ENCODE measurements around the gene BICDL1.

The BICDL1 gene

DNA sequence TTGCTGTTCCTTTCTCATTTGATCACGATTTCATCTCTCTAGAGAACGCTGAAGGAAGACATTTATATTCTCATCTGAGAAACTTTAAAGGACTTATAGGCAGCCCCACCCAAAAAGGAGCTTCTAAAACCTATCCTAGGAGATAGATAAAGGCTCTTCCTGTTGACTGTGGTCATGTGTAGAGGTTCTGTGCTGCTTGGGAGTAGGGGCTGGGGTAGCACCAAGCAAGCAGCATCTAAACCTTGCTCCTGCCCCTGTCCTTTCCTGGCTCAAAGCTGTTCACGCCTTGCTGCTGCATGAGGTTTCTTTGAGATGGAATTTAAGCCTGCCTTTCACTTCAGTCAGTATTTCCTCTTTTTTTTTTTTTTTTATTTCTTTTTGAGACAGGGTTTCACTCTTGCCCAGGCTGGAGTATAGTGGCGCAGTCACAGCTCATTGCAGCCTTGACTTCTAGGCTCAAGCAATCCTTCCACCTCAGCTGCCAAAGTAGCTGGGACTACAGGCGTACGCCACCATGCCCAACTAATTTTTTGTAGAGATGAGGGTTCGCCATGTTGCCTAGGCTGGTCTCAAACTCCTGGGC is 86.1 kb downstream of the BICDL1 start:
- no peaks in the 10 kb centered on the region for H3K9me3 ChIP-seq (ENCODE audit: control insufficient read depth, insufficient read depth, low read depth, low read length)
- H3K36me3 ChIP-seq (ENCODE audit: control insufficient read depth in 2 of 2, insufficient read depth in 1 of 2, low read length in 2 of 2) = no peaks in the 10 kb centered on the region
- CTCF ChIA-PET = interaction anchor here (0.6 kb wide), 1 partner anchor 34 kb away, joined by 3 read pairs; no protein-coding TSS in a partner anchor
- TF ChIP-seq ZNF404 (tag by site-specific recombination; IDR thresholded peaks at IDR 0.05) = no peak
- TF ChIP-seq ZNF555 (tag by site-specific recombination; conservative IDR thresholded peaks at IDR 0.05) = no peak
- TF ChIP-seq ZNF670 (tag by site-specific recombination; IDR thresholded peaks at IDR 0.05; ENCODE audit: low read depth) = no peak
- TF ChIP-seq, protein P1, sequence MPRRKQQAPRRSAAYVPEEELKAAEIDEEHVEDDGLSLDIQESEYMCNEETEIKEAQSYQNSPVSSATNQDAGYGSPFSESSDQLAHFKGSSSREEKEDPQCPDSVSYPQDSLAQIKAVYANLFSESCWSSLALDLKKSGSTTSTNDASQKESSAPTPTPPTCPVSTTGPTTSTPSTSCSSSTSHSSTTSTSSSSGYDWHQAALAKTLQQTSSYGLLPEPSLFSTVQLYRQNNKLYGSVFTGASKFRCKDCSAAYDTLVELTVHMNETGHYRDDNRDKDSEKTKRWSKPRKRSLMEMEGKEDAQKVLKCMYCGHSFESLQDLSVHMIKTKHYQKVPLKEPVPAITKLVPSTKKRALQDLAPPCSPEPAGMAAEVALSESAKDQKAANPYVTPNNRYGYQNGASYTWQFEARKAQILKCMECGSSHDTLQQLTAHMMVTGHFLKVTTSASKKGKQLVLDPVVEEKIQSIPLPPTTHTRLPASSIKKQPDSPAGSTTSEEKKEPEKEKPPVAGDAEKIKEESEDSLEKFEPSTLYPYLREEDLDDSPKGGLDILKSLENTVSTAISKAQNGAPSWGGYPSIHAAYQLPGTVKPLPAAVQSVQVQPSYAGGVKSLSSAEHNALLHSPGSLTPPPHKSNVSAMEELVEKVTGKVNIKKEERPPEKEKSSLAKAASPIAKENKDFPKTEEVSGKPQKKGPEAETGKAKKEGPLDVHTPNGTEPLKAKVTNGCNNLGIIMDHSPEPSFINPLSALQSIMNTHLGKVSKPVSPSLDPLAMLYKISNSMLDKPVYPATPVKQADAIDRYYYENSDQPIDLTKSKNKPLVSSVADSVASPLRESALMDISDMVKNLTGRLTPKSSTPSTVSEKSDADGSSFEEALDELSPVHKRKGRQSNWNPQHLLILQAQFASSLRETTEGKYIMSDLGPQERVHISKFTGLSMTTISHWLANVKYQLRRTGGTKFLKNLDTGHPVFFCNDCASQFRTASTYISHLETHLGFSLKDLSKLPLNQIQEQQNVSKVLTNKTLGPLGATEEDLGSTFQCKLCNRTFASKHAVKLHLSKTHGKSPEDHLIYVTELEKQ (tag by site-specific recombination; IDR thresholded peaks at IDR 0.05; ENCODE audit: borderline replicate concordance) = no peak
- TF ChIP-seq ZNF830 (tag by site-specific recombination; IDR thresholded peaks at IDR 0.05; ENCODE audit: low read depth) = no peak
- TF ChIP-seq, protein P2, sequence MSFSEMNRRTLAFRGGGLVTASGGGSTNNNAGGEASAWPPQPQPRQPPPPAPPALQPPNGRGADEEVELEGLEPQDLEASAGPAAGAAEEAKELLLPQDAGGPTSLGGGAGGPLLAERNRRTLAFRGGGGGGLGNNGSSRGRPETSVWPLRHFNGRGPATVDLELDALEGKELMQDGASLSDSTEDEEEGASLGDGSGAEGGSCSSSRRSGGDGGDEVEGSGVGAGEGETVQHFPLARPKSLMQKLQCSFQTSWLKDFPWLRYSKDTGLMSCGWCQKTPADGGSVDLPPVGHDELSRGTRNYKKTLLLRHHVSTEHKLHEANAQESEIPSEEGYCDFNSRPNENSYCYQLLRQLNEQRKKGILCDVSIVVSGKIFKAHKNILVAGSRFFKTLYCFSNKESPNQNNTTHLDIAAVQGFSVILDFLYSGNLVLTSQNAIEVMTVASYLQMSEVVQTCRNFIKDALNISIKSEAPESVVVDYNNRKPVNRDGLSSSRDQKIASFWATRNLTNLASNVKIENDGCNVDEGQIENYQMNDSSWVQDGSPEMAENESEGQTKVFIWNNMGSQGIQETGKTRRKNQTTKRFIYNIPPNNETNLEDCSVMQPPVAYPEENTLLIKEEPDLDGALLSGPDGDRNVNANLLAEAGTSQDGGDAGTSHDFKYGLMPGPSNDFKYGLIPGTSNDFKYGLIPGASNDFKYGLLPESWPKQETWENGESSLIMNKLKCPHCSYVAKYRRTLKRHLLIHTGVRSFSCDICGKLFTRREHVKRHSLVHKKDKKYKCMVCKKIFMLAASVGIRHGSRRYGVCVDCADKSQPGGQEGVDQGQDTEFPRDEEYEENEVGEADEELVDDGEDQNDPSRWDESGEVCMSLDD (tag by site-specific recombination; IDR thresholded peaks at IDR 0.05) = no peak
- no peak for TF ChIP-seq ZNF785 (tag by site-specific recombination; IDR thresholded peaks at IDR 0.05)
- no peak for TF ChIP-seq ZNF266 (tag by site-specific recombination; IDR thresholded peaks at IDR 0.05; ENCODE audit: low read depth)
- POLR2A ChIA-PET = no interaction called here
- no peak overlapping the region for H3K4me3 ChIP-seq (ENCODE audit: low read depth, low read length)
- H3K27ac ChIP-seq (ENCODE audit: extremely low read depth, low read depth, low read length) = no peak overlapping the region
- H3K4me1 ChIP-seq (ENCODE audit: control insufficient read depth, insufficient read depth, low read length) = no peaks in the 10 kb centered on the region

DNA sequence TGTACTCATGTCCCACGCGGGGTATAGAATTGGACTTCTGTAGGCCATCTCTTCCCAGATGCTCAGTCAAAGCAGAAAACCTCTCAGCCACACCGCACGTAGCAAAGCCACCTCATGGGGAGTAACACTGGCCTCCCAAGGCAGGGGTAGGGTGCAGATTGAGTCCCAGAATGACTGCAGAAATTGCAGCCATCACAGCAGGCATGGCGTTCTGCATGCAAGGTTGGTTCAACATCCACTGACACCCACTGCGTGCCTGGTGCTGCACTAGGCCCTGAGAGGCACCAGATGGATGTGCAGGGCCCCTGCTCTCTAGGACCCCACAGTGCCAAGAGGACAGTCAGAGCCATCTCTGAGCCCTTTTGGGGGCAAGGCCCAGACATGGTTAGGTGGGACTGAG is 87.6 kb downstream of the BICDL1 start:
- H3K9me3 ChIP-seq (ENCODE audit: control insufficient read depth, insufficient read depth, low read depth, low read length) = no peaks in the 10 kb centered on the region
- H3K36me3 ChIP-seq (ENCODE audit: control insufficient read depth in 2 of 2, insufficient read depth in 1 of 2, low read length in 2 of 2) = no peaks in the 10 kb centered on the region
- ChIA-PET POLR2A (no interaction called here), CTCF (interaction anchor here (1.9 kb wide), 1 partner anchor 11 kb away, joined by 7 read pairs; no protein-coding TSS in a partner anchor)
- no peak overlapping the region for H3K27ac ChIP-seq (ENCODE audit: extremely low read depth, low read depth, low read length)
- H3K4me3 ChIP-seq (ENCODE audit: low read depth, low read length) = no peak overlapping the region
- no peaks in the 10 kb centered on the region for H3K4me1 ChIP-seq (ENCODE audit: control insufficient read depth, insufficient read depth, low read length)
- TF ChIP-seq ZNF354C (tag by site-specific recombination; IDR thresholded peaks at IDR 0.05; ENCODE audit: borderline replicate concordance, low read depth) (no peak), SCRT2 (tag by site-specific recombination; IDR thresholded peaks at IDR 0.05) (no peak), ZNF621 (tag by site-specific recombination; IDR thresholded peaks at IDR 0.05) (no peak), ZNF626 (tag by site-specific recombination; IDR thresholded peaks at IDR 0.05) (no peak), BCL11A (tag by site-specific recombination; IDR thresholded peaks at IDR 0.05; ENCODE audit: low read depth) (no peak), ZNF629 (tag by site-specific recombination; IDR thresholded peaks at IDR 0.05) (no peak)
- TF ChIP-seq, protein P3, sequence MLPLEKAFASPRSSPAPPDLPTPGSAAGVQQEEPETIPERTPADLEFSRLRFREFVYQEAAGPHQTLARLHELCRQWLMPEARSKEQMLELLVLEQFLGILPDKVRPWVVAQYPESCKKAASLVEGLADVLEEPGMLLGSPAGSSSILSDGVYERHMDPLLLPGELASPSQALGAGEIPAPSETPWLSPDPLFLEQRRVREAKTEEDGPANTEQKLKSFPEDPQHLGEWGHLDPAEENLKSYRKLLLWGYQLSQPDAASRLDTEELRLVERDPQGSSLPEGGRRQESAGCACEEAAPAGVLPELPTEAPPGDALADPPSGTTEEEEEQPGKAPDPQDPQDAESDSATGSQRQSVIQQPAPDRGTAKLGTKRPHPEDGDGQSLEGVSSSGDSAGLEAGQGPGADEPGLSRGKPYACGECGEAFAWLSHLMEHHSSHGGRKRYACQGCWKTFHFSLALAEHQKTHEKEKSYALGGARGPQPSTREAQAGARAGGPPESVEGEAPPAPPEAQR (tag by site-specific recombination; IDR thresholded peaks at IDR 0.05) = no peak
- TF ChIP-seq, protein P4, sequence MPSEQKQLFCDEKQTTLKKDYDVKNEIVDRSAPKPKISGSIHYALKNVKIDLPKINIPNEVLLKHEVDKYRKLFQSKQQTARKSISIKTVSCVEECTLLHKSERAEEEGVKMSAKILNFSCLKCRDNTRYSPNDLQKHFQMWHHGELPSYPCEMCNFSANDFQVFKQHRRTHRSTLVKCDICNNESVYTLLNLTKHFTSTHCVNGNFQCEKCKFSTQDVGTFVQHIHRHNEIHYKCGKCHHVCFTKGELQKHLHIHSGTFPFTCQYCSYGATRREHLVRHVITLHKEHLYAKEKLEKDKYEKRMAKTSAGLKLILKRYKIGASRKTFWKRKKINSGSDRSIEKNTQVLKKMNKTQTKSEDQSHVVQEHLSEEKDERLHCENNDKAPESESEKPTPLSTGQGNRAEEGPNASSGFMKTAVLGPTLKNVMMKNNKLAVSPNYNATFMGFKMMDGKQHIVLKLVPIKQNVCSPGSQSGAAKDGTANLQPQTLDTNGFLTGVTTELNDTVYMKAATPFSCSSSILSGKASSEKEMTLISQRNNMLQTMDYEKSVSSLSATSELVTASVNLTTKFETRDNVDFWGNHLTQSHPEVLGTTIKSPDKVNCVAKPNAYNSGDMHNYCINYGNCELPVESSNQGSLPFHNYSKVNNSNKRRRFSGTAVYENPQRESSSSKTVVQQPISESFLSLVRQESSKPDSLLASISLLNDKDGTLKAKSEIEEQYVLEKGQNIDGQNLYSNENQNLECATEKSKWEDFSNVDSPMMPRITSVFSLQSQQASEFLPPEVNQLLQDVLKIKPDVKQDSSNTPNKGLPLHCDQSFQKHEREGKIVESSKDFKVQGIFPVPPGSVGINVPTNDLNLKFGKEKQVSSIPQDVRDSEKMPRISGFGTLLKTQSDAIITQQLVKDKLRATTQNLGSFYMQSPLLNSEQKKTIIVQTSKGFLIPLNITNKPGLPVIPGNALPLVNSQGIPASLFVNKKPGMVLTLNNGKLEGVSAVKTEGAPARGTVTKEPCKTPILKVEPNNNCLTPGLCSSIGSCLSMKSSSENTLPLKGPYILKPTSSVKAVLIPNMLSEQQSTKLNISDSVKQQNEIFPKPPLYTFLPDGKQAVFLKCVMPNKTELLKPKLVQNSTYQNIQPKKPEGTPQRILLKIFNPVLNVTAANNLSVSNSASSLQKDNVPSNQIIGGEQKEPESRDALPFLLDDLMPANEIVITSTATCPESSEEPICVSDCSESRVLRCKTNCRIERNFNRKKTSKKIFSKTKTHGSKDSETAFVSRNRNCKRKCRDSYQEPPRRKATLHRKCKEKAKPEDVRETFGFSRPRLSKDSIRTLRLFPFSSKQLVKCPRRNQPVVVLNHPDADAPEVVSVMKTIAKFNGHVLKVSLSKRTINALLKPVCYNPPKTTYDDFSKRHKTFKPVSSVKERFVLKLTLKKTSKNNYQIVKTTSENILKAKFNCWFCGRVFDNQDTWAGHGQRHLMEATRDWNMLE (tag by site-specific recombination; conservative IDR thresholded peaks at IDR 0.05; ENCODE audit: low read depth) = no peak
- TF ChIP-seq, protein P5, sequence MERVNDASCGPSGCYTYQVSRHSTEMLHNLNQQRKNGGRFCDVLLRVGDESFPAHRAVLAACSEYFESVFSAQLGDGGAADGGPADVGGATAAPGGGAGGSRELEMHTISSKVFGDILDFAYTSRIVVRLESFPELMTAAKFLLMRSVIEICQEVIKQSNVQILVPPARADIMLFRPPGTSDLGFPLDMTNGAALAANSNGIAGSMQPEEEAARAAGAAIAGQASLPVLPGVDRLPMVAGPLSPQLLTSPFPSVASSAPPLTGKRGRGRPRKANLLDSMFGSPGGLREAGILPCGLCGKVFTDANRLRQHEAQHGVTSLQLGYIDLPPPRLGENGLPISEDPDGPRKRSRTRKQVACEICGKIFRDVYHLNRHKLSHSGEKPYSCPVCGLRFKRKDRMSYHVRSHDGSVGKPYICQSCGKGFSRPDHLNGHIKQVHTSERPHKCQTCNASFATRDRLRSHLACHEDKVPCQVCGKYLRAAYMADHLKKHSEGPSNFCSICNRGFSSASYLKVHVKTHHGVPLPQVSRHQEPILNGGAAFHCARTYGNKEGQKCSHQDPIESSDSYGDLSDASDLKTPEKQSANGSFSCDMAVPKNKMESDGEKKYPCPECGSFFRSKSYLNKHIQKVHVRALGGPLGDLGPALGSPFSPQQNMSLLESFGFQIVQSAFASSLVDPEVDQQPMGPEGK (tag by site-specific recombination; IDR thresholded peaks at IDR 0.05) = no peak
